SK-N-SH treated with all-trans-retinoic acid at 6 μM for 48 hours (cell line): Measurements from ENCODE around the gene PLXND1.
"Not testable (repeated sequence)": the region's sequence is repeated elsewhere in the genome, so short reads cannot be mapped to it uniquely, and the experiment has no call there.

Experiments used
- ARNTL ChIP-seq: fragments of 450-650 bp; formaldehyde crosslinking; IDR thresholded peaks from 2 replicates; pipeline ENCODE4 v1.5.0; 2020; ENCODE audit warnings: low read depth, mild to moderate bottlenecking, moderate library complexity, borderline replicate concordance
- GLIS3 ChIP-seq: fragments of 250-450 bp; sonication (Bioruptor Pico); IDR thresholded peaks from 2 replicates; pipeline ENCODE4 v1.5.0; 2020; ENCODE audit warnings: mild to moderate bottlenecking, moderate library complexity
- ZNF8 ChIP-seq: fragments of 450-650 bp; formaldehyde crosslinking; IDR thresholded peaks from 2 replicates; pipeline ENCODE4 v1.5.0; 2020; ENCODE audit warnings: mild to moderate bottlenecking, moderate library complexity

GRCh38 chr3:129515108-129515820 is 91.2 kb downstream of the PLXND1 start:
- not testable (repeated sequence) for TF ChIP-seq ZNF8 (CRISPR knock-in tag); GLIS3 (CRISPR knock-in tag); ARNTL
